Suprapubic skin (tissue), 3 donors: ENCODE results near the gene HSPA4L.

ENCODE experiments used
- POLR2AphosphoS5 ChIP-seq, 3 donors: sonication (generic); formaldehyde crosslinking; IDR thresholded peaks; one replicate each; pipeline ENCODE4 v1.6.1; 2017; ENCODE audit warnings: antibody characterized with exemption in 3 of 3
- TF ChIP-seq, protein P1 (sequence below), 2 donors: fragments of 200-600 bp in 1 of 2; fragments of 450-650 bp in 1 of 2; sonication (generic) in 1 of 2; IDR thresholded peaks; one replicate each; pipeline ENCODE4 v1.5.1; 2016 to 2019; ENCODE audit warnings: antibody characterized with exemption in 2 of 2, mild to moderate bottlenecking in 1 of 2, moderate library complexity in 1 of 2

DNA sequence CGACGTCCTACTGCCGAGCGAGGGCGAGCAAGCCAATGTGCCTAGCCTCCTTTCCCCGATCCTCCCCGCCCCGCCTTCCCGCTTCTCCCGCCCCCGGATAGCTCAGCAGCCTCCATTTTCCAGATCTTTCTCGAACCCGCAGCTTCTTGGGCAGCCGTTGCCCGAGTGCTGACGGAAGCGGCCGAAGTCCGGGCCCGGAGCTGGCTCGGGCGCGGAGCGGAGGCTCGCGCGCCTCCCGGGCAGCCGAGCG, 172 bp upstream of the HSPA4L start:
- TF ChIP-seq, protein P1, sequence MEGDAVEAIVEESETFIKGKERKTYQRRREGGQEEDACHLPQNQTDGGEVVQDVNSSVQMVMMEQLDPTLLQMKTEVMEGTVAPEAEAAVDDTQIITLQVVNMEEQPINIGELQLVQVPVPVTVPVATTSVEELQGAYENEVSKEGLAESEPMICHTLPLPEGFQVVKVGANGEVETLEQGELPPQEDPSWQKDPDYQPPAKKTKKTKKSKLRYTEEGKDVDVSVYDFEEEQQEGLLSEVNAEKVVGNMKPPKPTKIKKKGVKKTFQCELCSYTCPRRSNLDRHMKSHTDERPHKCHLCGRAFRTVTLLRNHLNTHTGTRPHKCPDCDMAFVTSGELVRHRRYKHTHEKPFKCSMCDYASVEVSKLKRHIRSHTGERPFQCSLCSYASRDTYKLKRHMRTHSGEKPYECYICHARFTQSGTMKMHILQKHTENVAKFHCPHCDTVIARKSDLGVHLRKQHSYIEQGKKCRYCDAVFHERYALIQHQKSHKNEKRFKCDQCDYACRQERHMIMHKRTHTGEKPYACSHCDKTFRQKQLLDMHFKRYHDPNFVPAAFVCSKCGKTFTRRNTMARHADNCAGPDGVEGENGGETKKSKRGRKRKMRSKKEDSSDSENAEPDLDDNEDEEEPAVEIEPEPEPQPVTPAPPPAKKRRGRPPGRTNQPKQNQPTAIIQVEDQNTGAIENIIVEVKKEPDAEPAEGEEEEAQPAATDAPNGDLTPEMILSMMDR (IDR thresholded peaks at IDR 0.05) = no peak
- no peak for TF ChIP-seq POLR2AphosphoS5 (IDR thresholded peaks at IDR 0.05)
